Ascending aorta (tissue), 2 donors: Measurements from ENCODE around the gene CRYBG3. TPM values are rescaled to one million over a fixed set of nuclear protein-coding genes. Genes with fewer than 3 reads are reported as not detected.

Experiments used
- DNase-seq, 2 donors: peaks; one replicate each; pipeline ENCODE4 v3.0.0-alpha.2; 2019; ENCODE audit warnings: low spot score in 2 of 2
- H3K27ac ChIP-seq, 2 donors: fragments of 200-600 bp; sonication (generic); one replicate each; pipeline ENCODE4 v1.5.1; 2016 to 2017; ENCODE audit warnings: mild to moderate bottlenecking in 1 of 2
- H3K27me3 ChIP-seq: fragments of 200-600 bp; sonication (generic); one replicate; pipeline ENCODE4 v1.5.1; 2017
- H3K36me3 ChIP-seq, 2 donors: fragments of 200-600 bp; sonication (generic); one replicate each; pipeline ENCODE4 v1.5.1; 2016
- H3K4me1 ChIP-seq, 2 donors: fragments of 200-600 bp; sonication (generic); one replicate each; pipeline ENCODE4 v1.5.1; 2016 to 2017; ENCODE audit warnings: mild to moderate bottlenecking in 1 of 2
- H3K4me3 ChIP-seq, 2 donors: fragments of 200-600 bp; sonication (generic); one replicate each; pipeline ENCODE4 v1.5.1; 2016 to 2017; ENCODE audit warnings: mild to moderate bottlenecking in 1 of 2
- H3K9me3 ChIP-seq, 2 donors: fragments of 200-600 bp; sonication (generic); one replicate each; pipeline ENCODE4 v1.5.1; 2016
- intact Hi-C: fragments of 100-400 bp; cut with DNase I; formaldehyde crosslinking; loops from one replicate; pipeline ENCODE4 v1.15.1; 2023
- total RNA-seq: library from RNA; depleted of rRNA; stranded (reverse); fragments of >200 nt; gene quantifications from one replicate; pipeline ENCODE4 v1.1.0, GENCODE V29; 2016
- TF ChIP-seq, protein P1 (sequence below), 3 experiments: fragments of 200-600 bp in 2 of 3; fragments of 450-650 bp in 1 of 3; sonication (generic) in 2 of 3; IDR thresholded peaks; one replicate each; pipeline ENCODE4 v1.5.1; 2016 to 2019; ENCODE audit warnings: antibody characterized with exemption in 3 of 3, mild to moderate bottlenecking in 1 of 3, moderate library complexity in 1 of 3

CRYBG3 gene
- total RNA-seq, 1 donor from 2014 or later, result 13.2 TPM

- Histone ChIP-seq H3K27ac (no peak overlapping the region), H3K36me3 (peaks cover 18 to 50% of the 10 kb centered on the region in 2 donors), H3K27me3 (no peaks in the 10 kb centered on the region), H3K4me1 (no peaks in the 10 kb centered on the region), H3K4me3 (no peak overlapping the region), H3K9me3 (no peaks in the 10 kb centered on the region)
- TF ChIP-seq, protein P1, sequence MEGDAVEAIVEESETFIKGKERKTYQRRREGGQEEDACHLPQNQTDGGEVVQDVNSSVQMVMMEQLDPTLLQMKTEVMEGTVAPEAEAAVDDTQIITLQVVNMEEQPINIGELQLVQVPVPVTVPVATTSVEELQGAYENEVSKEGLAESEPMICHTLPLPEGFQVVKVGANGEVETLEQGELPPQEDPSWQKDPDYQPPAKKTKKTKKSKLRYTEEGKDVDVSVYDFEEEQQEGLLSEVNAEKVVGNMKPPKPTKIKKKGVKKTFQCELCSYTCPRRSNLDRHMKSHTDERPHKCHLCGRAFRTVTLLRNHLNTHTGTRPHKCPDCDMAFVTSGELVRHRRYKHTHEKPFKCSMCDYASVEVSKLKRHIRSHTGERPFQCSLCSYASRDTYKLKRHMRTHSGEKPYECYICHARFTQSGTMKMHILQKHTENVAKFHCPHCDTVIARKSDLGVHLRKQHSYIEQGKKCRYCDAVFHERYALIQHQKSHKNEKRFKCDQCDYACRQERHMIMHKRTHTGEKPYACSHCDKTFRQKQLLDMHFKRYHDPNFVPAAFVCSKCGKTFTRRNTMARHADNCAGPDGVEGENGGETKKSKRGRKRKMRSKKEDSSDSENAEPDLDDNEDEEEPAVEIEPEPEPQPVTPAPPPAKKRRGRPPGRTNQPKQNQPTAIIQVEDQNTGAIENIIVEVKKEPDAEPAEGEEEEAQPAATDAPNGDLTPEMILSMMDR (IDR thresholded peaks at IDR 0.05), result no peak
- no peak for DNase-seq
- intact Hi-C loops, result no loop called here
Measured at GRCh38 chr3:97884586-97885123, 62.8 kb downstream of the CRYBG3 start.

DNA sequence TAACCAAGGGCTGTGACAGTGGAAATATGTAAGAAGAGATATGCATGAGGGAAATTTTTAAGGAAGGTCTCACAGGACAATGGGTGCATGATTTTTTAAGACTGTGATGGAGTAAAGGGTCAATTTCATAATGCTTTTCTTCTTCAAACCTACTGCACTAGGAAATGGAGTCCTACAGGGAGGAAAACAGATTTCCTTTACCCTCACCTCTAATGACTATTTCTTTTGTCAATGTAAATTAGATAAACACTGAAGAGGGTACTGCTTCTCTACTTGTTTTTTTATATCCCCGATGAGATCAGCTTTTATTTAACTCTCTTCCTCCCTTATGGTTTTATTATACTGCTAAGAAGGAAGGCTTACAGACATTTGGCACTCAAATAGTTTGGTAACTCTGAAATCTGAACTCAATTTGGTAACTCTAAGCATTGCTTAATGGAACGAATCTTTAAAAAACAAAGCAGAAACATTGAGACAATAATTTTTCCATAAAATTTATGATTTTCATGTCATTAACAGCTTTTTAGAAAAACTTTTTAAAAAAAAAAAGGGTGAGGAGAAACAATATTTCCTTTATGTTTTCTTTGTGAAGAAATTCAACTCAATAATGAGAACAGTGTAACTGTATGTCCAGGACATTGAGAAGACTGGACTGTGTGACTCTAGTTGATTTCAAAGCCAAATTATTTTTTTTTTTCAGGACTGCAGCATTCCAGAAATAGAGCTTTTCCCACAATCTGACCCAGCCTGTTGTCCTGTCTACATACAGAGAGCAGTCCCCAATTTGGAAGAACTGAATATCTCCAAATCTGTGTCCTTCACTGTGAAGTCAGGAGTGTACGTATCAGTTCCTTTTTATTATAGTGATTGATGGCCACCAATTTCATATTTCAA is 64.4 kb downstream of the CRYBG3 start:
- Histone ChIP-seq H3K27ac (no peak overlapping the region), H3K27me3 (no peaks in the 10 kb centered on the region)
- TF ChIP-seq, protein P1 (IDR thresholded peaks at IDR 0.05), result no peak

GRCh38 chr3:97889814-97890213 is 68.0 kb downstream of the CRYBG3 start:
- no peak overlapping the region for H3K4me3 ChIP-seq
- peaks cover 14 to 38% of the 10 kb centered on the region in 2 donors for H3K36me3 ChIP-seq
- H3K4me1 ChIP-seq, result no peaks in the 10 kb centered on the region
- no peak overlapping the region for H3K27ac ChIP-seq
- no peaks in the 10 kb centered on the region for H3K27me3 ChIP-seq
- DNase-seq, result no peak
- no peaks in the 10 kb centered on the region for H3K9me3 ChIP-seq
- intact Hi-C loops, result no loop called here
- TF ChIP-seq, protein P1 (IDR thresholded peaks at IDR 0.05), result no peak

More for the DNA sequence above, 64.4 kb downstream of the CRYBG3 start:
- Histone ChIP-seq H3K36me3 (peaks cover 14 to 48% of the 10 kb centered on the region in 2 donors), H3K4me3 (no peak overlapping the region), H3K4me1 (no peaks in the 10 kb centered on the region), H3K9me3 (no peaks in the 10 kb centered on the region)
- no peak for DNase-seq
- intact Hi-C loops, result no loop called here

DNA sequence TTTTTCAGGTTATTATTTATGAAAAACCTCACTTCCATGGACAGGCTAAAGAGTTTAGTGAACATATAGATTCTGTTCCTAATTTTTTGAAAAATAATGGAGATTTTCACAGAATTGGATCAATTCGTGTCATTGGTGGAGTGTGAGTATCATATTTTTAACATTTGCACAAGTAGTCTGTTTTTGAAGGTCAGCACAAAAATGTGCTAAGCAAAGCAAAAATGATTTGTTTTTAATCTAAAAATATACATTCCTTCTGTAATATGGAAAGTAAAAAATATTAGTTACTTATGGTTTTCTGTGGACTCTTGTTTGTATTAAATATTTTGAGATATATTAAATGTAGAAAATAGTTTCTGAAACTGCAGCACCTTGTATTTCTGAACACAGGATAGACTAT is 71.0 kb downstream of the CRYBG3 start:
- no peaks in the 10 kb centered on the region for H3K4me1 ChIP-seq
- TF ChIP-seq, protein P1 (IDR thresholded peaks at IDR 0.05), result no peak
- intact Hi-C loops, result no loop called here
- H3K36me3 ChIP-seq, result peaks cover 5 to 26% of the 10 kb centered on the region in 2 donors
- DNase-seq, result no peak
- no peak overlapping the region for H3K27ac ChIP-seq
- H3K4me3 ChIP-seq, result no peak overlapping the region
- H3K27me3 ChIP-seq, result no peaks in the 10 kb centered on the region
- H3K9me3 ChIP-seq, result no peaks in the 10 kb centered on the region

DNA sequence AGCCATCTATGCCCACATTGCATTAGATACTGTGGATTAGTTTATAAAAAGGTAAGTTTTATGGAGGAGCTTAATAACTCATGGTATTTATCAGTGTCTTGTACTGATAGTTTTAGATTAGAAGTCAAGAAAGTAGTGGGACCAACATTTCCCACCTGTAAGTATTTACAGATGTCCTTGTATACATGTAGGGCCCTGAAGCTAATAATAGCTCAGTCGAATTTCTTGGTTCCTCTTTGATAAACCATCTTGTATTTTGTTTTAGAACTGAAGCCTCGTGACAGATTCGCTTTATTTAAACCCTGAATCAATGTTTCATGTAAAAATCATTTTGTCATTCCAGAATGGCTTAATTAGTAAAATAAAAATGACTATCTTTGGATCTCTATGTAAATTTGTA is 73.4 kb downstream of the CRYBG3 start:
- intact Hi-C loops, result no loop called here
- no peak overlapping the region for H3K27ac ChIP-seq
- no peaks in the 10 kb centered on the region for H3K9me3 ChIP-seq
- TF ChIP-seq, protein P1 (IDR thresholded peaks at IDR 0.05), result no peak
- peaks cover 0 to 4% of the 10 kb centered on the region in 2 donors for H3K36me3 ChIP-seq
- H3K27me3 ChIP-seq, result no peaks in the 10 kb centered on the region
- no peak for DNase-seq
- H3K4me3 ChIP-seq, result no peak overlapping the region
- H3K4me1 ChIP-seq, result no peaks in the 10 kb centered on the region
